OCI-LY3 (cell line): Measurements from ENCODE around the gene SH3RF3.

ENCODE experiments used
- H2AFZ ChIP-seq: fragments of 200-600, 300-600 bp; shearing (Covaris generic); 2 replicates; pipeline ENCODE4 v1.6.0; 2014; ENCODE audit warnings: antibody characterized with exemption, low read depth, low read length
- H3K27ac ChIP-seq: fragments of 200-600, 300-600 bp; sonication (generic); 2 replicates; pipeline ENCODE4 v1.5.1; 2014; ENCODE audit warnings: mild to moderate bottlenecking, low read length, moderate library complexity, mixed read lengths
- H3K27me3 ChIP-seq: fragments of 200-600, 300-600 bp; sonication (generic); 2 replicates; pipeline ENCODE4 v1.6.1; 2014; ENCODE audit warnings: low read depth, low read length, mixed read lengths
- H3K36me3 ChIP-seq: fragments of 200-600, 300-600 bp; sonication (generic); replicated peaks from 2 replicates; pipeline ENCODE3; 2014; ENCODE audit warnings: low read depth, low read length, mixed read lengths
- H3K4me1 ChIP-seq: fragments of 300-600, 200-600 bp; sonication (generic); 2 replicates; pipeline ENCODE4 v1.6.1; 2014; ENCODE audit warnings: low read length, mixed read lengths
- H3K4me2 ChIP-seq: fragments of 200-600, 300-600 bp; sonication (generic); 2 replicates; pipeline ENCODE4 v1.6.1; 2014; ENCODE audit warnings: low read length, mixed read lengths
- H3K4me3 ChIP-seq: fragments of 300-600, 200-600 bp; sonication (generic); 2 replicates; pipeline ENCODE4 v1.5.1; 2014; ENCODE audit warnings: antibody characterized with exemption, mild to moderate bottlenecking, low read length, moderate library complexity
- H3K79me2 ChIP-seq: fragments of 300-600, 200-600 bp; shearing (Covaris generic); 2 replicates; pipeline ENCODE4 v1.6.1; 2014; ENCODE audit warnings: mild to moderate bottlenecking, low read length, mixed read lengths
- H3K9ac ChIP-seq: fragments of 300-600, 200-600 bp; shearing (Covaris generic); 2 replicates; pipeline ENCODE4 v1.6.0; 2014; ENCODE audit warnings: mild to moderate bottlenecking, low read length, moderate library complexity
- H3K9me3 ChIP-seq: fragments of 200-600, 300-600 bp; shearing (Covaris generic); 2 replicates; pipeline ENCODE4 v1.6.1; 2014; ENCODE audit warnings: low read length, mixed read lengths; ENCODE audit not compliant: insufficient read depth
- H4K20me1 ChIP-seq: fragments of 200-600, 300-600 bp; sonication (generic); 2 replicates; pipeline ENCODE4 v1.6.1; 2016; ENCODE audit warnings: low read length, mixed read lengths; ENCODE audit not compliant: insufficient read depth
- CTCF ChIP-seq: fragments of 200-600, 300-600 bp; sonication (generic); IDR thresholded peaks from 2 replicates; pipeline ENCODE4 v1.5.1; 2014; ENCODE audit warnings: antibody characterized with exemption, low read length, low read depth
- EZH2phosphoT487 ChIP-seq: fragments of 200-600 bp; shearing (Covaris generic); IDR thresholded peaks from 2 replicates; pipeline ENCODE4 v1.6.1; 2018; ENCODE audit warnings: antibody characterized with exemption, mixed run types, low read depth

SH3RF3 gene

DNA sequence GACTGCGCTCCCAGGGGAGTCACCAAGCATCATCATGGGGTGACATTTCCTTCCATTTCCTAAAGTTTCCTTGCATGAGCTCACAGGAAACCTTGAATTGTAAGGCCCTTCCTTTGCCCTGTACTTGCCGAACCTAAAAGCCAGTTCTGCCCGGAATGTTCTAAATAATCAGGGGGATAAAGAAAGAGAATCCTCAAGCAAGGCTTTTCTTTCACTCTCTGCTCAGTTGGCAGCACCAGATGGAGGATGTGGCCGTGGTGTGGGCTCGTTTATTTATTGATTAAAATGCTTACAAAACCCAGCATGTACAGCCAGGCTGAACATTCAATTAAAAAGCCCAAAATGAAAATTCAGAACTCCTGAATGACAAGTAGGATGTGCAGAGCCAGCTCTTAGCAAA, 170.5 kb downstream of the SH3RF3 start:
- H3K4me1 ChIP-seq = no peaks in the 10 kb centered on the region

DNA sequence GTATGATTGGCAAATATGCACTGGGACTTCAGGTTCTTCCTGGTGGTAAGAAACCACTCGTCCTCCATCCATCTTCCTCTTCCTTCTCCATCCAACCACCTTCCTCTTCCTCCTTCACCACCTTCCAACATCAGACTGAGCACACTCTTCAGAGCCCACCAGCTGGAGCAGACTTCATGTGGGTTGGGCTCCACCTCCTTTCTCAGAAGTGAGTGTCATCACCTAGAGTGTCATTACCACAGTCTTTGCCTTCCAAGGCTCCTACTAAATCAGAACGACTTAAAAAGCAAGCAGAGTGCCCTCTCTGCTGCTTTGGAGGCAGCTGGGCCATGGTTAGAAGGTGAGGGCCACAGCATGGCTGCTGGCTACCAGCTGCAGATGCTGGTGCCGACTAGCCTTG, 171.6 kb downstream of the SH3RF3 start:
- H3K27me3 ChIP-seq = no peaks in the 10 kb centered on the region
- no peaks in the 10 kb centered on the region for H3K4me1 ChIP-seq
- no peak overlapping the region for H3K27ac ChIP-seq
- H3K36me3 ChIP-seq = no peaks in the 10 kb centered on the region
- no peaks in the 10 kb centered on the region for H3K79me2 ChIP-seq
- H3K9me3 ChIP-seq = no peaks in the 10 kb centered on the region
- TF ChIP-seq CTCF = no peak
- TF ChIP-seq EZH2phosphoT487 = no peak
- no peaks in the 10 kb centered on the region for H4K20me1 ChIP-seq
- no peak overlapping the region for H2AFZ ChIP-seq
- no peak overlapping the region for H3K9ac ChIP-seq
- no peak overlapping the region for H3K4me2 ChIP-seq
- H3K4me3 ChIP-seq = no peak overlapping the region

More for the DNA sequence above, 170.5 kb downstream of the SH3RF3 start:
- Histone ChIP-seq H3K79me2 (no peaks in the 10 kb centered on the region), H3K4me2 (no peak overlapping the region), H3K9ac (no peak overlapping the region), H3K36me3 (no peaks in the 10 kb centered on the region), H4K20me1 (no peaks in the 10 kb centered on the region), H2AFZ (no peak overlapping the region), H3K27me3 (no peaks in the 10 kb centered on the region), H3K4me3 (no peak overlapping the region), H3K9me3 (no peaks in the 10 kb centered on the region), H3K27ac (no peak overlapping the region)
- TF ChIP-seq EZH2phosphoT487 = no peak
- TF ChIP-seq CTCF = no peak

- Histone ChIP-seq H3K36me3 (no peaks in the 10 kb centered on the region), H3K79me2 (no peaks in the 10 kb centered on the region)
Observed at GRCh38 chr2:109301746-109302145, 172.7 kb downstream of the SH3RF3 start.

GRCh38 chr2:109302319-109302718, 173.3 kb downstream of the SH3RF3 start:
- no peak overlapping the region for H2AFZ ChIP-seq
- no peaks in the 10 kb centered on the region for H4K20me1 ChIP-seq
- no peak overlapping the region for H3K27ac ChIP-seq
- no peaks in the 10 kb centered on the region for H3K36me3 ChIP-seq
- no peaks in the 10 kb centered on the region for H3K79me2 ChIP-seq
- no peak overlapping the region for H3K4me2 ChIP-seq
- TF ChIP-seq CTCF (no peak), EZH2phosphoT487 (no peak)
- no peak overlapping the region for H3K4me3 ChIP-seq
- no peak overlapping the region for H3K9ac ChIP-seq
- H3K27me3 ChIP-seq = no peaks in the 10 kb centered on the region
- H3K4me1 ChIP-seq = no peaks in the 10 kb centered on the region
- no peaks in the 10 kb centered on the region for H3K9me3 ChIP-seq

More at GRCh38 chr2:109301746-109302145, 172.7 kb downstream of the SH3RF3 start:
- no peak overlapping the region for H2AFZ ChIP-seq
- no peak overlapping the region for H3K4me2 ChIP-seq
- no peaks in the 10 kb centered on the region for H3K27me3 ChIP-seq
- TF ChIP-seq CTCF = no peak
- no peak for TF ChIP-seq EZH2phosphoT487
- no peaks in the 10 kb centered on the region for H3K9me3 ChIP-seq
- no peak overlapping the region for H3K9ac ChIP-seq
- H3K4me3 ChIP-seq = no peak overlapping the region
- no peaks in the 10 kb centered on the region for H4K20me1 ChIP-seq
- H3K27ac ChIP-seq = no peak overlapping the region
- H3K4me1 ChIP-seq = no peaks in the 10 kb centered on the region
